Measurements from ENCODE around the gene HSPA4.

Gene HSPA4

DNA sequence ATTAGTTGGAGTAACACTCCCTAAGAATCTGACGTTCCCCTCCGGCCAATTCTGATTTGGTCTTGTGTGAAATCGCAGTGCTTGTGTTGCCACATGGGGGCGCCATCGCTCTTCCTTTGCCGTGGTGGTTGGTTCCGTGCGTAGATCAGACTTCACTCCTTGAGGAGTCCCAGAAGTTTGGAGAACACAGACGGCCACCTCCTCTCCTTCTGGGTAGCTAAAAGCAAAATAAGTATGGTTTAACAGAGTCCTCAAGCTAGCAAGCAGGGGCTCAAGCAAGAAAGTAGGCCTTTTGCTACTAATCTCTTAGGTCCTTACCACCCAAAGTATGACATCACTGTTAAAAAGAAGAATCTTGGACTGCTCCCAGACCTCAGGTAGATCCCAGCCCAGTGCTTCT, 59.5 kb downstream of the HSPA4 start:
- peak; percentile 92 for TF ChIP-seq CTCF (IDR thresholded peaks at IDR 0.05; ENCODE audit: low read depth, low read length)
- peak; percentile 88 for DNase-seq
- H3K27me3 ChIP-seq: no peaks in the 10 kb centered on the region
- H3K9me3 ChIP-seq: no peaks in the 10 kb centered on the region
- no peaks in the 10 kb centered on the region for H3K36me3 ChIP-seq
- H3K4me1 ChIP-seq: peaks cover 3% of the 10 kb centered on the region; the same call in 1 of the 2 replicates
- no peak overlapping the region for H3K4me3 ChIP-seq (ENCODE audit: low read depth, low read length)

- no peak for TF ChIP-seq CTCF (IDR thresholded peaks at IDR 0.05; ENCODE audit: low read depth, low read length)
- no peak overlapping the region for H3K4me3 ChIP-seq (ENCODE audit: low read depth, low read length)
- H3K36me3 ChIP-seq: no peaks in the 10 kb centered on the region
- H3K9me3 ChIP-seq: no peaks in the 10 kb centered on the region
- H3K4me1 ChIP-seq: peaks cover 3% of the 10 kb centered on the region; the same call in 1 of the 2 replicates
- no peak for DNase-seq
- no peaks in the 10 kb centered on the region for H3K27me3 ChIP-seq
Observed at GRCh38 chr5:133112026-133112660, 60.3 kb downstream of the HSPA4 start.

GRCh38 chr5:133113331-133114061, 61.7 kb downstream of the HSPA4 start:
- TF ChIP-seq CTCF (IDR thresholded peaks at IDR 0.05; ENCODE audit: low read depth, low read length): no peak
- no peak for DNase-seq
- H3K27me3 ChIP-seq: no peaks in the 10 kb centered on the region
- H3K4me1 ChIP-seq: peaks cover 3% of the 10 kb centered on the region; the same call in 1 of the 2 replicates
- H3K36me3 ChIP-seq: no peaks in the 10 kb centered on the region
- H3K9me3 ChIP-seq: no peaks in the 10 kb centered on the region
- no peak overlapping the region for H3K4me3 ChIP-seq (ENCODE audit: low read depth, low read length)

GRCh38 chr5:133114166-133114932, 62.5 kb downstream of the HSPA4 start:
- Histone ChIP-seq H3K9me3 (no peaks in the 10 kb centered on the region), H3K36me3 (no peaks in the 10 kb centered on the region), H3K4me1 (peaks cover 3% of the 10 kb centered on the region; the same call in 1 of the 2 replicates), H3K27me3 (no peaks in the 10 kb centered on the region), H3K4me3 (ENCODE audit: low read depth, low read length) (no peak overlapping the region)
- no peak for TF ChIP-seq CTCF (IDR thresholded peaks at IDR 0.05; ENCODE audit: low read depth, low read length)
- no peak for DNase-seq

DNA sequence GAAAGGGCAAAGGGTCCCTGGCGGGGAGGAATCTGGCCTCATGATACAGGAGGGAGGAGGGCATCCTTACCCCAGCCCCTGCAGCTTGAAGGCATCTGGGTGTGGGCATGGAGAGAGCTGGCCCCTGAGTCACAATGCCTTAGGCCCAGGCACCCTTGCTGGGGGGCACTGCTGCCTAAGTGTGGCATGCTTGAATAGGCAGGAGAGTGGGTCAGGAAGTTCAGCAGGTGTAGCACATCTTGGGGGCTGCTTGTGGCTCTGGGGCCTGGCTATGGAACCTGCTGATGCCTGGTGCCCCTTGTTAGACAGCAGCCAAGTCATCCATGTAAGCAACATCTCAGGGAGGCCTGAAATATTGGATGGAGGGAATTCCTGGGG, 63.1 kb downstream of the HSPA4 start:
- H3K9me3 ChIP-seq: no peaks in the 10 kb centered on the region
- no peak for DNase-seq
- peaks cover 3% of the 10 kb centered on the region; the same call in 1 of the 2 replicates for H3K4me1 ChIP-seq
- no peak overlapping the region for H3K4me3 ChIP-seq (ENCODE audit: low read depth, low read length)
- TF ChIP-seq CTCF (IDR thresholded peaks at IDR 0.05; ENCODE audit: low read depth, low read length): no peak
- no peaks in the 10 kb centered on the region for H3K36me3 ChIP-seq
- H3K27me3 ChIP-seq: no peaks in the 10 kb centered on the region

All from BE2C (cell line).